SK-N-SH (cell line): ENCODE measurements around the gene TRIM44. TPM values are rescaled to one million over a fixed set of nuclear protein-coding genes. Genes with fewer than 3 reads are reported as not detected.

Experiments used
- CTCF ChIA-PET: fragments of 300-600, 350-600 bp; formaldehyde crosslinking; extraction: SDS; loops from one replicate; lab custom pipeline; 2021; lab: Yijun Ruan, JAX
- POLR2A ChIA-PET: fragments of 350-600 bp; sonication (Branson Sonifier 250); formaldehyde crosslinking; extraction: SDS; loops from one replicate; lab custom pipeline; 2020; ENCODE audit warnings: antibody characterized with exemption, inconsistent platforms; lab: Yijun Ruan, JAX
- DNase-seq: peaks from one replicate; pipeline ENCODE4 v3.0.0; 2012
- H2AFZ ChIP-seq: fragments of 200-600 bp; sonication (generic); 2 replicates; pipeline ENCODE4 v1.8.1; 2016; ENCODE audit warnings: antibody characterized with exemption, mild to moderate bottlenecking, low read depth
- H3F3A ChIP-seq: fragments of 200-600 bp; sonication (generic); replicated peaks from 2 replicates; pipeline ENCODE3; 2016; ENCODE audit warnings: antibody characterized with exemption, mild to moderate bottlenecking; ENCODE audit not compliant: insufficient read depth
- H3K27ac ChIP-seq, 2 experiments: fragments of 200-500 bp in 1 of 2; fragments of 200-600 bp in 1 of 2; sonication (Bioruptor generic) in 1 of 2; sonication (generic), shearing (Covaris generic) in 1 of 2; 2 replicates each; pipeline versions ENCODE4 v1.5.1 to v1.6.1; 2014 to 2016; ENCODE audit warnings: low read depth in 2 of 2, inconsistent platforms in 1 of 2, low read length in 1 of 2, mild to moderate bottlenecking in 1 of 2, mixed read lengths in 1 of 2
- H3K27me3 ChIP-seq: fragments of 200-600 bp; sonication (generic), shearing (Covaris generic); 2 replicates; pipeline ENCODE4 v1.6.1; 2016; ENCODE audit warnings: mixed run types; ENCODE audit not compliant: insufficient read depth
- H3K36me3 ChIP-seq, 2 experiments: fragments of 200-500 bp in 1 of 2; fragments of 200-600 bp in 1 of 2; sonication (Bioruptor generic) in 1 of 2; sonication (generic) in 1 of 2; replicated peaks in 1 of 2; 2 replicates each; pipeline versions ENCODE3 to v1.5.1; 2014 to 2016; ENCODE audit warnings: low read length in 1 of 2, mild to moderate bottlenecking in 1 of 2; ENCODE audit not compliant: insufficient read depth in 2 of 2, control insufficient read depth in 1 of 2
- H3K4me1 ChIP-seq, 2 experiments: fragments of 200-500 bp in 1 of 2; fragments of 200-600 bp in 1 of 2; sonication (Bioruptor generic) in 1 of 2; sonication (generic), shearing (Covaris generic) in 1 of 2; 2 replicates each; pipeline versions ENCODE4 v1.5.1 to v1.6.1; 2014 to 2016; ENCODE audit warnings: low read depth in 1 of 2, low read length in 1 of 2, mixed run types in 1 of 2; ENCODE audit not compliant: insufficient read depth in 2 of 2, control insufficient read depth in 1 of 2
- H3K4me2 ChIP-seq: fragments of 200-600 bp; sonication (generic), shearing (Covaris generic); 2 replicates; pipeline ENCODE4 v1.6.1; 2017; ENCODE audit warnings: mixed run types
- H3K4me3 ChIP-seq, 2 experiments: fragments of 200-500 bp in 1 of 2; fragments of 200-600 bp in 1 of 2; sonication (Bioruptor generic) in 1 of 2; sonication (generic), shearing (Covaris generic) in 1 of 2; 2 replicates each; pipeline versions ENCODE4 v1.5.1 to v1.8.1; 2014 to 2016; ENCODE audit warnings: low read depth in 2 of 2, inconsistent platforms in 1 of 2, low read length in 1 of 2, mild to moderate bottlenecking in 1 of 2, mixed read lengths in 1 of 2, moderate library complexity in 1 of 2
- H3K79me2 ChIP-seq: fragments of 200-600 bp; sonication (generic); 2 replicates; pipeline ENCODE4 v1.8.1; 2017; ENCODE audit warnings: mild to moderate bottlenecking; ENCODE audit not compliant: insufficient read depth
- H3K9ac ChIP-seq: fragments of 200-600 bp; sonication (generic); 2 replicates; pipeline ENCODE4 v1.6.1; 2017; ENCODE audit warnings: mixed run types
- H3K9me2 ChIP-seq: fragments of 200-600 bp; sonication (generic); 2 replicates; pipeline ENCODE4 v1.6.1; 2017; ENCODE audit warnings: mixed run types
- H3K9me3 ChIP-seq: fragments of 200-600 bp; sonication (generic); 2 replicates; pipeline ENCODE4 v1.6.1; 2017; ENCODE audit warnings: mixed run types, mild to moderate bottlenecking, moderate library complexity
- H4K20me1 ChIP-seq: fragments of 200-600 bp; sonication (generic); 2 replicates; pipeline ENCODE4 v1.6.1; 2017; ENCODE audit warnings: mild to moderate bottlenecking, mixed run types; ENCODE audit not compliant: insufficient read depth
- CHD2 ChIP-seq: fragments of 150-350 bp; IDR thresholded peaks from 2 replicates; pipeline ENCODE4 v1.6.1; 2018; ENCODE audit warnings: low read length; ENCODE audit not compliant: partially characterized antibody
- EP300 ChIP-seq, 2 experiments: IDR thresholded peaks; 2 replicates each; pipeline versions ENCODE4 v1.4.0 to v1.6.1; 2012; ENCODE audit warnings: borderline replicate concordance in 1 of 2, low read depth in 1 of 2, low read length in 1 of 2
- FOXJ3 ChIP-seq: sonication (generic); formaldehyde crosslinking; IDR thresholded peaks from 2 replicates; pipeline ENCODE4 v1.5.1; 2020; ENCODE audit warnings: mild to moderate bottlenecking, missing genetic modification reagents
- GABPA ChIP-seq: IDR thresholded peaks from 2 replicates; pipeline ENCODE4 v1.4.0; 2012; ENCODE audit warnings: low read depth, mild to moderate bottlenecking
- IRF3 ChIP-seq: fragments of 150-350 bp; IDR thresholded peaks from 2 replicates; pipeline ENCODE4 v1.6.1; 2016; ENCODE audit warnings: mild to moderate bottlenecking, low read depth, low read length
- JUND ChIP-seq: IDR thresholded peaks from 2 replicates; pipeline ENCODE4 v1.4.0; 2012
- MEF2A ChIP-seq: IDR thresholded peaks from 2 replicates; pipeline ENCODE4 v1.4.0; 2012; ENCODE audit warnings: low read depth, borderline replicate concordance
- MXI1 ChIP-seq: IDR thresholded peaks from 2 replicates; pipeline ENCODE4 v1.6.1; 2012; ENCODE audit warnings: mild to moderate bottlenecking, low read depth, low read length, improper control_type of control experiment
- NFIC ChIP-seq: IDR thresholded peaks from 2 replicates; pipeline ENCODE4 v1.4.0; 2012; ENCODE audit warnings: borderline replicate concordance
- NRF1 ChIP-seq: IDR thresholded peaks from 2 replicates; pipeline ENCODE4 v1.6.1; 2012; ENCODE audit warnings: low read depth, mild to moderate bottlenecking, low read length
- POLR2AphosphoS5 ChIP-seq: IDR thresholded peaks from 2 replicates; pipeline ENCODE4 v1.6.1; 2012; ENCODE audit warnings: low read depth, low read length
- RAD21 ChIP-seq: IDR thresholded peaks from 2 replicates; pipeline ENCODE4 v1.6.1; 2012; ENCODE audit warnings: mild to moderate bottlenecking, low read length
- RCOR1 ChIP-seq: fragments of 150-350 bp; IDR thresholded peaks from 2 replicates; pipeline ENCODE4 v1.6.1; 2017; ENCODE audit warnings: antibody characterized with exemption, low read length
- REST ChIP-seq: IDR thresholded peaks from 2 replicates; pipeline ENCODE4 v1.6.1; 2012; ENCODE audit warnings: mild to moderate bottlenecking, low read depth, low read length, moderate library complexity
- RFX5 ChIP-seq: IDR thresholded peaks from 2 replicates; pipeline ENCODE4 v1.6.1; 2012; ENCODE audit warnings: mild to moderate bottlenecking, improper control_type of control experiment, low read length
- RXRA ChIP-seq: IDR thresholded peaks from 2 replicates; pipeline ENCODE4 v1.4.0; 2012; ENCODE audit warnings: low read depth, mild to moderate bottlenecking, borderline replicate concordance
- TAF1 ChIP-seq: IDR thresholded peaks from 2 replicates; pipeline ENCODE4 v1.6.1; 2012; ENCODE audit warnings: low read depth, mild to moderate bottlenecking, low read length, moderate library complexity, borderline replicate concordance
- TCF12 ChIP-seq: IDR thresholded peaks from 2 replicates; pipeline ENCODE4 v1.4.0; 2012
- YY1 ChIP-seq: IDR thresholded peaks from 2 replicates; pipeline ENCODE4 v1.4.0; 2012; ENCODE audit warnings: low read depth, mild to moderate bottlenecking
- WGBS: methylation state at CpG from one replicate; pipeline ENCODE4 v1.1.6; 2017; ENCODE audit warnings: low lambda C conversion rate; 5-methylcytosine and 5-hydroxymethylcytosine counted together
- polyA plus RNA-seq, 3 experiments: library from polyadenylated mRNA; depleted of rRNA; stranded (reverse); fragments of >200 nt; gene quantifications; 2 replicates each; pipeline ENCODE4 v1.2.3, GENCODE V29; 2012

The TRIM44 gene
- polyA plus RNA-seq, 1 of the 3 experiments (the other 2 are of a cell fraction) = 34.1 TPM

- Histone ChIP-seq H3K27me3 (no peaks in the 10 kb centered on the region), H2AFZ (no peak overlapping the region), H3K4me1 (peaks cover 0 to 25% of the 10 kb centered on the region in 2 experiments), H3K4me3 (no peak overlapping the region), H3K4me2 (no peak overlapping the region), H3K9me2 (no peaks in the 10 kb centered on the region), H3K36me3 (peaks cover 2 to 14% of the 10 kb centered on the region in 2 experiments), H3K79me2 (peaks cover 22% of the 10 kb centered on the region), H3F3A (peaks cover 19% of the 10 kb centered on the region), H3K9me3 (no peaks in the 10 kb centered on the region), H3K9ac (no peak overlapping the region), H4K20me1 (no peaks in the 10 kb centered on the region), H3K27ac (no peak overlapping the region)
- 95% methylated on average over 5 of the region's 5 CpGs for WGBS
- CTCF ChIA-PET = interaction anchor here (0.6 to 5.6 kb wide), 5 partner anchors 18 to 465 kb away, joined by 3 to 41 read pairs (median 5); no protein-coding TSS in a partner anchor
- DNase-seq = no peak
- TF ChIP-seq RFX5 (no peak), CHD2 (no peak), IRF3 (no peak), TAF1 (no peak), POLR2AphosphoS5 (no peak), NRF1 (no peak), JUND (no peak), FOXJ3 (no peak), TCF12 (no peak), GABPA (no peak), YY1 (no peak), NFIC (no peak)
- POLR2A ChIA-PET = no interaction called here
Observed at GRCh38 chr11:35800970-35801953, 138.7 kb downstream of the TRIM44 start.

- Histone ChIP-seq H3K9me3 (no peaks in the 10 kb centered on the region), H3F3A (peaks cover 10% of the 10 kb centered on the region), H3K4me2 (no peak overlapping the region), H3K9me2 (no peaks in the 10 kb centered on the region), H3K9ac (no peak overlapping the region), H3K27me3 (no peaks in the 10 kb centered on the region), H3K4me1 (peaks cover 0 to 15% of the 10 kb centered on the region in 2 experiments), H3K4me3 (no peak overlapping the region), H3K27ac (no peak overlapping the region), H3K79me2 (peaks cover 21% of the 10 kb centered on the region), H3K36me3 (peaks cover 11 to 19% of the 10 kb centered on the region in 2 experiments), H4K20me1 (no peaks in the 10 kb centered on the region), H2AFZ (no peak overlapping the region)
- TF ChIP-seq RAD21 (no peak), REST (no peak), MEF2A (no peak), NFIC (no peak), RXRA (no peak), MXI1 (no peak), RCOR1 (no peak), EP300 (IDR thresholded peaks at IDR 0.05; ENCODE audit: borderline replicate concordance in 1 of 2, low read depth in 1 of 2, low read length in 1 of 2) (no peak)
- POLR2A ChIA-PET = no interaction called here
- 98% methylated on average over 3 of the region's 3 CpGs for WGBS
- DNase-seq = no peak
- CTCF ChIA-PET = interaction anchor here (2.5 to 3.5 kb wide), 2 partner anchors 17 to 20 kb away, joined by 5 to 26 read pairs; no protein-coding TSS in a partner anchor
Observed at GRCh38 chr11:35802221-35802620, 139.6 kb downstream of the TRIM44 start.
